Astrocyte (in vitro differentiated cells and primary cell): Measurements from ENCODE around the gene CDC42BPA. TPM values are rescaled to one million over a fixed set of nuclear protein-coding genes. Genes with fewer than 3 reads are reported as not detected.

ENCODE experiments used
- DNase-seq: peaks from one replicate; pipeline ENCODE4 v3.0.0-alpha.2; 2010; ENCODE audit warnings: low read depth
- FAIRE-seq: peaks from 2 replicates; lab custom pipeline; 2011; peaks lifted over from hg19 to GRCh38; lab: Jason Lieb, UNC
- H2AFZ ChIP-seq: 2 replicates; pipeline ENCODE4 v1.6.0; 2012; ENCODE audit warnings: low read depth, low read length, inconsistent platforms
- H3K27ac ChIP-seq: 2 replicates; pipeline ENCODE4 v1.5.1; 2011; ENCODE audit warnings: low read depth, low read length, inconsistent platforms
- H3K27me3 ChIP-seq: 2 replicates; pipeline ENCODE4 v1.6.0; 2011; ENCODE audit warnings: low read length, inconsistent platforms; ENCODE audit not compliant: insufficient read depth
- H3K36me3 ChIP-seq: 2 replicates; pipeline ENCODE4 v1.5.1; 2011; ENCODE audit warnings: low read length, inconsistent platforms; ENCODE audit not compliant: insufficient read depth
- H3K4me1 ChIP-seq: 2 replicates; pipeline ENCODE4 v1.5.1; 2011; ENCODE audit warnings: low read length, inconsistent platforms; ENCODE audit not compliant: insufficient read depth
- H3K4me2 ChIP-seq: 2 replicates; pipeline ENCODE4 v1.6.0; 2012; ENCODE audit warnings: low read length, inconsistent platforms
- H3K4me3 ChIP-seq: 2 replicates; pipeline ENCODE4 v1.5.1; 2011; ENCODE audit warnings: low read depth, mild to moderate bottlenecking, low read length, inconsistent platforms; ENCODE audit not compliant: insufficient read depth
- H3K79me2 ChIP-seq: 2 replicates; pipeline ENCODE4 v1.6.0; 2012; ENCODE audit warnings: mild to moderate bottlenecking, low read length, inconsistent platforms; ENCODE audit not compliant: insufficient read depth
- H3K9ac ChIP-seq: 2 replicates; pipeline ENCODE4 v1.6.0; 2012; ENCODE audit warnings: mild to moderate bottlenecking, low read length, inconsistent platforms
- H3K9me3 ChIP-seq: 2 replicates; pipeline ENCODE4 v1.5.1; 2012; ENCODE audit warnings: low read depth, mild to moderate bottlenecking, low read length, inconsistent platforms; ENCODE audit not compliant: insufficient read depth
- H4K20me1 ChIP-seq: 2 replicates; pipeline ENCODE4 v1.6.0; 2012; ENCODE audit warnings: low read length, inconsistent platforms; ENCODE audit not compliant: insufficient read depth
- H3K27ac Mint-ChIP-seq: one replicate; pipeline ENCODE4 v1.8.0; 2021; ENCODE audit warnings: mild to moderate bottlenecking, mixed read lengths; ENCODE audit not compliant: unreplicated experiment
- H3K27me3 Mint-ChIP-seq: one replicate; pipeline ENCODE4 v1.8.0; 2021; ENCODE audit warnings: low read depth, mixed read lengths; ENCODE audit not compliant: unreplicated experiment
- H3K36me3 Mint-ChIP-seq: one replicate; pipeline ENCODE4 v1.8.0; 2021; ENCODE audit warnings: low read depth, mixed read lengths; ENCODE audit not compliant: unreplicated experiment
- H3K4me1 Mint-ChIP-seq: one replicate; pipeline ENCODE4 v1.8.0; 2021; ENCODE audit warnings: low read depth, mixed read lengths; ENCODE audit not compliant: unreplicated experiment
- H3K4me3 Mint-ChIP-seq: one replicate; pipeline ENCODE4 v1.8.0; 2021; ENCODE audit warnings: mild to moderate bottlenecking, moderate library complexity, mixed read lengths; ENCODE audit not compliant: unreplicated experiment
- H3K9me3 Mint-ChIP-seq: one replicate; pipeline ENCODE4 v1.8.0; 2021; ENCODE audit warnings: mild to moderate bottlenecking, mixed read lengths; ENCODE audit not compliant: unreplicated experiment
- EZH2 ChIP-seq: IDR thresholded peaks from 2 replicates; pipeline ENCODE4 v1.6.1; 2012; ENCODE audit warnings: mild to moderate bottlenecking, low read length, inconsistent platforms; ENCODE audit not compliant: insufficient read depth
- total RNA-seq: library from RNA; stranded (reverse); gene quantifications from 2 replicates; pipeline ENCODE4 v1.2.1, GENCODE V29; 2021
- TF ChIP-seq, protein P1 (sequence below): IDR thresholded peaks from 2 replicates; pipeline ENCODE4 v1.5.1; 2011; ENCODE audit warnings: low read depth, mild to moderate bottlenecking, inconsistent platforms, low read length, moderate library complexity; ENCODE audit not compliant: insufficient read depth

CDC42BPA gene
- total RNA-seq, 1 donor from 2014 or later: 34.5 TPM

DNA sequence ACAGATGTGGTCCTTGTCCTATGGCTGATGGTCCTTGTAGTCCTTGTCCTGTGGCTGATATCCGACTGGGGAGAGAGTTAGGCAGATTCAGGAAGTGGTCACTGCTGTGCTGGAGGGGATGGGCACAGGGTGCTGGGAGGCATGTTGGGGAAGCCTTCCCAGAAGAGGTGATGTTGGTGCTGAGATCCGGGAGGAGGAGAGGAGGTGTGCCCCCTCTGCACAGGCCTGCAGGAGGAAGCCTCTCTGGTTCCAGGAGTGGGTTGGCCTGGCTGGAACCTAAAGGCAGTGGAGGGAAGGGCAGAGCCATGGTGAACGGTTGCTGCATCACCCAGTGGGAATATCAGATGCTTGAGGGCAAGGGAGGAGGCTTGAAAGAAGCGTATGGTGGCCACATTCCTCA, 363.5 kb downstream of the CDC42BPA start:
- Histone ChIP-seq H3K36me3 (no peaks in the 10 kb centered on the region), H3K9me3 (no peaks in the 10 kb centered on the region), H3K9ac (no peak overlapping the region), H3K4me3 (no peak overlapping the region), H3K27ac (no peak overlapping the region), H2AFZ (no peak overlapping the region), H3K27me3 (no peaks in the 10 kb centered on the region), H3K4me2 (no peak overlapping the region), H3K4me1 (no peaks in the 10 kb centered on the region), H4K20me1 (no peaks in the 10 kb centered on the region), H3K79me2 (no peaks in the 10 kb centered on the region)
- no peak overlapping the region for H3K4me3 Mint-ChIP-seq
- no peak for TF ChIP-seq EZH2
- TF ChIP-seq, protein P1, sequence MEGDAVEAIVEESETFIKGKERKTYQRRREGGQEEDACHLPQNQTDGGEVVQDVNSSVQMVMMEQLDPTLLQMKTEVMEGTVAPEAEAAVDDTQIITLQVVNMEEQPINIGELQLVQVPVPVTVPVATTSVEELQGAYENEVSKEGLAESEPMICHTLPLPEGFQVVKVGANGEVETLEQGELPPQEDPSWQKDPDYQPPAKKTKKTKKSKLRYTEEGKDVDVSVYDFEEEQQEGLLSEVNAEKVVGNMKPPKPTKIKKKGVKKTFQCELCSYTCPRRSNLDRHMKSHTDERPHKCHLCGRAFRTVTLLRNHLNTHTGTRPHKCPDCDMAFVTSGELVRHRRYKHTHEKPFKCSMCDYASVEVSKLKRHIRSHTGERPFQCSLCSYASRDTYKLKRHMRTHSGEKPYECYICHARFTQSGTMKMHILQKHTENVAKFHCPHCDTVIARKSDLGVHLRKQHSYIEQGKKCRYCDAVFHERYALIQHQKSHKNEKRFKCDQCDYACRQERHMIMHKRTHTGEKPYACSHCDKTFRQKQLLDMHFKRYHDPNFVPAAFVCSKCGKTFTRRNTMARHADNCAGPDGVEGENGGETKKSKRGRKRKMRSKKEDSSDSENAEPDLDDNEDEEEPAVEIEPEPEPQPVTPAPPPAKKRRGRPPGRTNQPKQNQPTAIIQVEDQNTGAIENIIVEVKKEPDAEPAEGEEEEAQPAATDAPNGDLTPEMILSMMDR: no peak
- peaks cover 10% of the 10 kb centered on the region for H3K9me3 Mint-ChIP-seq
- H3K27ac Mint-ChIP-seq: no peak overlapping the region
- peaks cover 2% of the 10 kb centered on the region for H3K4me1 Mint-ChIP-seq
- FAIRE-seq (no peak), DNase-seq (no peak)
- peaks cover 2% of the 10 kb centered on the region for H3K27me3 Mint-ChIP-seq
- peaks cover 6% of the 10 kb centered on the region for H3K36me3 Mint-ChIP-seq

DNA sequence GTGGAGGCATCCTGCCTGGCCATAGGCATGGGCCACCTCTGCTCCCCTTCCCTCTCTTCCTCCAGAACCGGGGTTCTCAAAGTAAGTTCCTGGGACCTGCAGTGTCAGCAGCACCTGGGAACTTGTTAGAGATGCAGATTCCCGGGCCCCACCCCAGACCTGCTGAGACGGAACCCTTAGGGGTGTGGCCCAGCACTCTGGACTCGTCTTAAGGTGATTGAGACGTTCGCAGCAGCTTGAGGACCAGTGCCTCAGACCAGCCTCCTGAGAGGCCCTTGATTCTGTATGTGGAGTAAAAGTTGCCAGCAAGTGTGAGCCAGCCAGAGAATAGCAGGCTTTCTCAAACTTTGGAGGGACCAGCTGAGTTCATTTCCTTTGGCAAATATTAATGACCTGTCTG, 364.0 kb downstream of the CDC42BPA start:
- Histone ChIP-seq H2AFZ (no peak overlapping the region), H3K9ac (no peak overlapping the region), H3K9me3 (no peaks in the 10 kb centered on the region), H3K27ac (no peak overlapping the region), H4K20me1 (no peaks in the 10 kb centered on the region), H3K4me2 (no peak overlapping the region), H3K79me2 (no peaks in the 10 kb centered on the region), H3K4me3 (no peak overlapping the region), H3K4me1 (no peaks in the 10 kb centered on the region), H3K36me3 (no peaks in the 10 kb centered on the region), H3K27me3 (no peaks in the 10 kb centered on the region)
- no peak overlapping the region for H3K4me3 Mint-ChIP-seq
- H3K9me3 Mint-ChIP-seq: peaks cover 10% of the 10 kb centered on the region
- peaks cover 2% of the 10 kb centered on the region for H3K27me3 Mint-ChIP-seq
- H3K27ac Mint-ChIP-seq: no peak overlapping the region
- H3K4me1 Mint-ChIP-seq: peaks cover 2% of the 10 kb centered on the region
- DNase-seq: no peak
- peaks cover 6% of the 10 kb centered on the region for H3K36me3 Mint-ChIP-seq
- FAIRE-seq: no peak
- no peak for TF ChIP-seq EZH2
- TF ChIP-seq, protein P1: no peak

DNA sequence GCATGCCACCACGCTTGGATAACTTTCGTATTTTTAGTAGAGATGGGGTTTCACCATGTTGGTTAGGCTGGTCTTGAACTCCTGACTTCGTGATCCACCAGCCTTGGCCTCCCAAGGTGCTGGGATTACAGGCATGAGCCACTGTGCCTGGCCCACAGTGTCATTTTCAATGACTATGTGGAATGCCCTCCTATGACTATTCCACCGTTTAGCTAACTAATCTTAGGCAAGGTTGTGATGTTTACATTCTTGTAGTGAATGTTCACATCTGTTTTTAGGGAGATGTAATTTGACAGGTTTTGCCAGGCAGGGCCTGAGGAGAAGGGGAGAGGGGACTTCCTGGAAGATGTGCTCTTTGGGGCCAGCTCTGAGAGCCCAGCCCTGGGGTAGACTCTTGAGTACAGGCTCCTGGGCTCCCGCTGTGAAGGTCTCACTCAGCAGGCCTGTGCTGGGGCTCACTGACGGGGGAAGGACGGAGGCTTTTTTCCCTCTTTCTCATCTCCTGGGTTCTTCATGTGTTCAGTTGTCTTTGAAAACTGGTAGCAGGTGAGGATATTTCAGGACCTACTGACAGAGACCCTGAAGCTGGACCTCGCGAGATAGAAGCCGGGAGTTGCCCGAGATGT, 365.0 kb downstream of the CDC42BPA start:
- H3K36me3 ChIP-seq: no peaks in the 10 kb centered on the region
- no peaks in the 10 kb centered on the region for H3K27me3 Mint-ChIP-seq
- H3K4me2 ChIP-seq: no peak overlapping the region
- H3K27ac ChIP-seq: no peak overlapping the region
- no peaks in the 10 kb centered on the region for H3K79me2 ChIP-seq
- H3K9me3 Mint-ChIP-seq: peaks cover 10% of the 10 kb centered on the region
- peaks cover 2% of the 10 kb centered on the region for H3K4me1 Mint-ChIP-seq
- DNase-seq (no peak), FAIRE-seq (no peak)
- no peak overlapping the region for H3K4me3 Mint-ChIP-seq
- no peaks in the 10 kb centered on the region for H3K4me1 ChIP-seq
- H3K9ac ChIP-seq: no peak overlapping the region
- H3K9me3 ChIP-seq: no peaks in the 10 kb centered on the region
- H3K36me3 Mint-ChIP-seq: peaks cover 6% of the 10 kb centered on the region
- no peak overlapping the region for H2AFZ ChIP-seq
- no peaks in the 10 kb centered on the region for H3K27me3 ChIP-seq
- H3K27ac Mint-ChIP-seq: no peak overlapping the region
- no peak overlapping the region for H3K4me3 ChIP-seq
- TF ChIP-seq, protein P1: no peak
- TF ChIP-seq EZH2: no peak
- no peaks in the 10 kb centered on the region for H4K20me1 ChIP-seq
